Measurements from ENCODE around the gene PAM.

DNA sequence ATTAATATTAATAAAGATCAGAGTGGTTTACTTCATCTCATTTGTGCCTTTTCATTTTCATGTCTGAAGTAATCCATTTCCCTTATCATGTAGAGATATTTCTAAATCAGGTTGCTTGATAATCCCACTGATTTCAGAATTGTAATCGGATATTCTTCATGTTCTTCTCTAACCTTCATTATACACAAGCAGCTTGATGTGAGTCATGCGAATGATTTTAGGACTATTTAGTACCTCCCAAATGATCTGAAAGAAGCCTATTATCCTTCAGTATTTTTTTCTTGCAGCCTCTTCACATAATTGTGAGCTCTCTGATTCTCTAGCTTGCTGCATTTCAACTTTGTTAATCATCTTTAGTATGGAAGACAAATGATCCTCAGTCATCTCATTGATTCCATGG is 182.8 kb downstream of the PAM start:
- TF ChIP-seq, protein P1, sequence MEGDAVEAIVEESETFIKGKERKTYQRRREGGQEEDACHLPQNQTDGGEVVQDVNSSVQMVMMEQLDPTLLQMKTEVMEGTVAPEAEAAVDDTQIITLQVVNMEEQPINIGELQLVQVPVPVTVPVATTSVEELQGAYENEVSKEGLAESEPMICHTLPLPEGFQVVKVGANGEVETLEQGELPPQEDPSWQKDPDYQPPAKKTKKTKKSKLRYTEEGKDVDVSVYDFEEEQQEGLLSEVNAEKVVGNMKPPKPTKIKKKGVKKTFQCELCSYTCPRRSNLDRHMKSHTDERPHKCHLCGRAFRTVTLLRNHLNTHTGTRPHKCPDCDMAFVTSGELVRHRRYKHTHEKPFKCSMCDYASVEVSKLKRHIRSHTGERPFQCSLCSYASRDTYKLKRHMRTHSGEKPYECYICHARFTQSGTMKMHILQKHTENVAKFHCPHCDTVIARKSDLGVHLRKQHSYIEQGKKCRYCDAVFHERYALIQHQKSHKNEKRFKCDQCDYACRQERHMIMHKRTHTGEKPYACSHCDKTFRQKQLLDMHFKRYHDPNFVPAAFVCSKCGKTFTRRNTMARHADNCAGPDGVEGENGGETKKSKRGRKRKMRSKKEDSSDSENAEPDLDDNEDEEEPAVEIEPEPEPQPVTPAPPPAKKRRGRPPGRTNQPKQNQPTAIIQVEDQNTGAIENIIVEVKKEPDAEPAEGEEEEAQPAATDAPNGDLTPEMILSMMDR (IDR thresholded peaks at IDR 0.05) = no peak
- no peak for TF ChIP-seq POLR2A (IDR thresholded peaks at IDR 0.05)
